MM.1S (cell line): ENCODE data around the gene TDP2.

Experiments
- EZH2 ChIP-seq: fragments of 300-600 bp; sonication (generic); optimal IDR thresholded peaks from 2 replicates; pipeline ENCODE3; 2017; ENCODE audit warnings: low read depth, mild to moderate bottlenecking, antibody characterized with exemption, low read length, mixed read lengths
- EZH2phosphoT487 ChIP-seq: fragments of 300-600 bp; sonication (generic); IDR thresholded peaks from 2 replicates; pipeline ENCODE4 v1.6.1; 2018; ENCODE audit warnings: antibody characterized with exemption, low read length
- TF ChIP-seq, protein P1 (sequence below): fragments of 300-600 bp; sonication (generic); IDR thresholded peaks from 2 replicates; pipeline ENCODE4 v1.5.1; 2016; ENCODE audit warnings: antibody characterized with exemption, low read length, mixed read lengths

- TF ChIP-seq, protein P1, sequence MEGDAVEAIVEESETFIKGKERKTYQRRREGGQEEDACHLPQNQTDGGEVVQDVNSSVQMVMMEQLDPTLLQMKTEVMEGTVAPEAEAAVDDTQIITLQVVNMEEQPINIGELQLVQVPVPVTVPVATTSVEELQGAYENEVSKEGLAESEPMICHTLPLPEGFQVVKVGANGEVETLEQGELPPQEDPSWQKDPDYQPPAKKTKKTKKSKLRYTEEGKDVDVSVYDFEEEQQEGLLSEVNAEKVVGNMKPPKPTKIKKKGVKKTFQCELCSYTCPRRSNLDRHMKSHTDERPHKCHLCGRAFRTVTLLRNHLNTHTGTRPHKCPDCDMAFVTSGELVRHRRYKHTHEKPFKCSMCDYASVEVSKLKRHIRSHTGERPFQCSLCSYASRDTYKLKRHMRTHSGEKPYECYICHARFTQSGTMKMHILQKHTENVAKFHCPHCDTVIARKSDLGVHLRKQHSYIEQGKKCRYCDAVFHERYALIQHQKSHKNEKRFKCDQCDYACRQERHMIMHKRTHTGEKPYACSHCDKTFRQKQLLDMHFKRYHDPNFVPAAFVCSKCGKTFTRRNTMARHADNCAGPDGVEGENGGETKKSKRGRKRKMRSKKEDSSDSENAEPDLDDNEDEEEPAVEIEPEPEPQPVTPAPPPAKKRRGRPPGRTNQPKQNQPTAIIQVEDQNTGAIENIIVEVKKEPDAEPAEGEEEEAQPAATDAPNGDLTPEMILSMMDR, result no peak
- TF ChIP-seq EZH2 (no peak), EZH2phosphoT487 (no peak)
Observed at GRCh38 chr6:24614648-24615047, 52.1 kb downstream of the TDP2 start.
